HG03135 (cell line): Measurements from ENCODE around the gene OSGIN1.

Experiments used
- ATAC-seq: cut with Tn5 transposase; IDR thresholded peaks from one replicate; pipeline ENCODE4 v1.9.1; 2021; ENCODE audit warnings: mild to moderate bottlenecking, moderate library complexity; ENCODE audit not compliant: unreplicated experiment

Gene OSGIN1

DNA sequence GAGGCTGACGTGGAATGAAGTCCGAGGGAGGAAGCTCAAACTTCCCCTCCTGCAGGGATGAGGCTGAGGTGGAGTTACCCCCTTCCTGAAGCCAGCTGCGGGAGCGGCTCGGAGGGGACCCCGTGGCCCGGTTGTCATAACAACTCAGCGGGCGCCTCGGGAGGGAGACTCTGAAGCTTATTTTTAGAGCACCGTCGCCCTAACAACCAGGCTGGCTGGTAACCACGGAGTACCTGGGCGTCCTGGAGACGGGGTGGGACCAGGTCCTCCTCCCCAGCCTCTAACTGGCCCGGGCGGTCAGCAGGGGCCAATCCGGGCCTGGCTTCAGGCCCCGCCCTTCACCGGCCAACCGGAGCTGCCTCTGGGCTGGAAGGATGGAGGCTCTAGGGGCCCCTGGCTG is 42.7 kb downstream of the OSGIN1 start:
- ATAC-seq, result no peak

DNA sequence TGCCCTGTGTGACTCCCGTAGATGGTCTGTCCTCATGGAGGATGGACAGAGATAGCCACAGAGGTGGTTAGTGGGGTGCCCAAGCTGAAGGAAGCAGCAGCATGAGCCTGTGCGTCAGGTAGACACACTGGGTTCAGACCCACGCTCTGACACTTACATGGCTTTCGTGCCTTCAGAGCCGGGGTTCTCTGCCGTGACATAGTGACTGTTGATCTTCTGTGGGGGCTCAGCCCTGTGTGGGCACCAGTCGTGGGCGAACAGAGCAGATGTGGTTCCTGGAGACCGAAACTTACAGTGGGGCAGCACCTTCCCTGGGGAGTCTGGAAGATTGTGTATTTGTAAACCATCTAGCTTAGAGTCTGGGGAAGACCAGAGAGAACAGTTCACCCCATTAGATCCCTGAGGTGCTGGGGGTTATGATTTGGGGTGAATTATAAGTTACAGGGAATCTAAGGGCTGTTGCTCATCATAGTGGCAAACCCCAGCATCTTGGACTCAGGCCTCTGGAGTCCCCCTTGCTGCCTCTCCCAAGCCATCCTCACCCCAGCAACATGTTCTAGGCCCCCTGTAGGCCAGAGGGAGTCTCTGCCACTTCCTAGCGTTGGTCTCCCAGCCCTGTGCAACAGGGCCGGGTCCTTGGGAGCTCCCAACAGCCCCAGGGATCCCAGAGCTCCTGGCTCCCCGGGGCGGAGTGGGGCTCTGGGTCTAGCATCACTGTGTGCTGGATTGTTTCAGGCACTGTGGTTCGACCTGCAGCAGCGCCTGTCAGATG is 43.6 kb downstream of the OSGIN1 start:
- no peak for ATAC-seq

DNA sequence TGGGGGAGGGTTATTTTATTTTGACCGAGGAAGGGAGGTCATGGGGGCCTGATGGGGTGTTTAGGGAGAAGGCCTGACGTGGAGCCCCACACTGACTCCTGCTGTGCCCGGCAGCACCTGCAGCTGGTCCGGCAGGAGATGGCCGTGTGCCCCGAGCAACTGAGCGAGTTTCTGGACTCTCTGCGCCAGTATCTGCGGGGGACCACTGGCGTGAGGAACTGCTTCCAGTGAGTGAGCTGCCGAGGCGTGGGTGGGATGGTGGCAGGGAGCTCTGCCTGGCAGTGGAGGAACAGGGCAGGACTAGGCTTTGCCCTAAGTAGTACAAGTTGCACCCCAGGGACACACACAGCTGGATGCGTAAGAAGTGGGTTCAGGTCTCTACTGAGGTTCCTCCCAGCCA is 45.1 kb downstream of the OSGIN1 start:
- no peak for ATAC-seq

DNA sequence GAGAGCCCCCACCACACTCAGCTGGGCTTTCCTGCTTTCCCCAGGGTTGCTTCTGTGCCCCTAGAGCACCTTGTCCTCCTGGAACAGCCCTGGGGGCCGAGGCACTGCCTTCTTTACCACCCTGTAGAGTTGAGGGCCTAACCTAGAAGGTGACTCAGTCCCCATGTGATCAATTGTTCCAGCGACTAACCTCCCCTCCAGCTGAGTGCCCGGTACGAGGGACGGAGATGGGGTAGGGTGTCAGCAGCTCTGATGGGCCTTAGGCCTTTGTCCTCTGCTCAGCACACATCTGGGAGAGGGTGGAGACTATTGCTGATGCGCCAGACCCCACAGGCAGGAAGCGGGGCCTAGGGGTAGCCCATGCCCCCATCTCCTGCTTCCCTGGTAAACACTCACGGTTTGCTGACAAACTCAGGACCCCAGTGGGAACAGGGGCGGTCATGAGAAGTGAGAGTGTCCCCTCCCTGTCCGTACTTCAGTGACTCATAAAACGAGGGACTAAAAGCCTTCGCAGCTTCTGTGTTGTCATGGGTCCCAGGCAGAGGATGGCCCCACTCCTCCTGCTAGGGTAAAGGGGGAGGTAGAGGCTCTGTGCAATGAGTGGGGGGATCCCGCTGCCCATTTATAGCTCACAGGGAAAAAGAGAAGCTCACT is 48.1 kb downstream of the OSGIN1 start:
- no peak for ATAC-seq

DNA sequence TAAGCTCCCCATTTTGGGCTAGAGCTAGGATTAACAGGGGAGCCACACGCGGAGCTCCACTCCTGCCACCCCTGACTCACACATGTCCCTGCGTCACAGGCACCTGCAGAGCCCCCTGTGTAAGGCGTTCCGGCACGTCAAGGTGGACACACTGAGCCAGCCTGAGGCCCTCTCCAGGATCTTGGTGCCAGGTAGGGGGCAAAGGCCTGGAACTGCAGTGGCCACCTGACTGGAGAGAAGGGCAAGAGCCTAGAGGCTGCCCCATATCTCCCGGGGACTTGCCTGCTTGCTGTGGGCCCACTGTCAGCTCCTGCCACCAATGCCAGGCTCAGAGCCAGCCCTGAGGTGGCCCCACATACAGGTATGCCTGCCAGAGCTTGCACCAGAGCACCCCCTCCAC is 48.7 kb downstream of the OSGIN1 start:
- no peak for ATAC-seq

DNA sequence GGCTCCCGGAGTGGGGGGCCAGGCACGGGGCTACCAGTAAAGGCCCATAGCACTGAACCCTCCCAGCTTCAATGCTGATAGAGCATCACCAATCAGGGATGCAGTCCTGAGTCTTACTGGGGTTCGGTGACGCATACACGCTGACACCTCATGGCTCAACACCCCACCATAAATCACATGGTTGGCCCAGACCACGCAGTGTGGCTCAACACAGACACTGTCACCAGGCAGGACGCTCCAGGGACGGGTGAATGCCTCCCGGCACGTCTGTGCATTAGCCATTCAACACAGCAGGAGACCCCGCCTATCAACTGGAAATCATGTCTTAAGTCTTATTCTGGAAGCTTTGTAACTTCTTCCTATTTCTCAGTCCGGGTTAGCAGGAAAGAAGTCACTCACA is 50.0 kb downstream of the OSGIN1 start:
- ATAC-seq, result no peak

DNA sequence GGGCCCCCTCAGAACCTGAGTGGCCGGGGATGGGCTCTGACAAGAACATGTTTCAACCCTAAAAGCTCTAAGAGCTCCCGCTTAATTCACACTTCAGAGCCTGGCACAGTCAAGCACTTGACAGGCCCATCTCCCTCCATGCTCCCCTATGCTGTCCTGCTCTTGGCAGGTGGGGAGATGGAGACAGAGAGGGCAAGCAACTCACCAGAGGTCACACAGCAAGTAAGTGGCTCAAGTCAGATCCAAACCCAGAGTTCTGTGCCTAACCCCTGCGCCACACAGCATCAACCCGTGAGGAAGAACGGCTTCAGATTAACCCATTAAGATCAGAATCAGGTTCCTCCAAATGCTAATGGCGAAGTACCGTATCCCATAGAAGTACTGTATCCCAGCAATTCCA is 51.4 kb downstream of the OSGIN1 start:
- no peak for ATAC-seq

DNA sequence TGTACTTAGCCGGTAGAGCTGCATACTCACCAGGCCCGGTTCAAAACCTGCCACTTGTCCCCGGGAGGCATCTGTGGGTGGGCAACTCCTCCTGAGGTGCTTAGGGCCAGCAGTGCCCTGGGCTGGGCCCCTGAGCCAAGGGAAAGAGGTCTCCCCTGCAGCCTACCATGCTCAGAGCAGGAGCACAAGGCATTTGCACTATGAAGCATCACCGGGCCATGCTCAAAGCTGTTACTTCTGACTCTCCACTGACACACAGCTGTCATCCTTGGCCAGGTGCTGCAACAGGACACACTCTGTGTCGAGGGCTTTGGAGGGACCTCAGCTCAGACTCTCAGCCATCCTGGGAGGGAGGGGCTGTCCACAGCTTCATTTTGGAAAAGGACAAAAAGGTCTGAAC is 52.4 kb downstream of the OSGIN1 start:
- no peak for ATAC-seq

DNA sequence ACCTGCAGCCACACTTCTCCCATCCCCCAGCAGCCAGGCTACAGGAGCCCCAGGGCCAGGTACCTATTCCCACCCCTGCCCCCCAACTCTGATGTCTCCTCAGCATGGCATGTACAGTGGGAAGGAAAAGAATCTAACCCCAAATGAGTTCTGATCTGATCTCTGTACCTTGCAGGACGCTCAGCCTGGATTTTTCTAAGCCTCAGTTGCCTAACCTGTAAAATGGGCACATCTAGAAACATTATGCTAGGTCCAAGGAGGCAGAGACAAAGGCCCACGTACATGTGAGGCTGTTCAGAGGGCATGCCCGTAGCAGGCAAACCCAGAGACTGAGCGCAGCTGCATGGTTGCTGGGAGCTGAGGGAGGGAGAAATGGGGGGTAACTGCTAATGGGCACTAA is 54.5 kb downstream of the OSGIN1 start:
- ATAC-seq, result no peak

DNA sequence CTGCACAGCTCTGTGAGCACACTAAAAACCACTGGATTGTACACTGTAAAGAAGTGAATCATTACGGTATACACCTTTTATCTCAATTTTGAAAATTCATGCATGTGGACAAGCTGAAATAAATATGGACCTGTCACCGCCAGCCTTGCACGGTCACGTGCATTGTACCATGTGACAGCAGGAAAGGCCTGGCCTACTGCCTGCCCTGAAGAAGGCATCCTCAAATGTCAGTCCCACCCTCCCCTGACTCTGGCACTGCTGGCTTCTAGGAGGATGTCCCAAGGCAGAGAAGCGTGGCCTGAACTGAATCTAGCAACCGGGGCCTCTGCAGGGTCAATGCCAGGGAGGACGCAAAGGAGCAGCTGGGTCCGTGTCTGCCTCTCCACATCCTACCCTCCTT is 54.9 kb downstream of the OSGIN1 start:
- no peak for ATAC-seq

DNA sequence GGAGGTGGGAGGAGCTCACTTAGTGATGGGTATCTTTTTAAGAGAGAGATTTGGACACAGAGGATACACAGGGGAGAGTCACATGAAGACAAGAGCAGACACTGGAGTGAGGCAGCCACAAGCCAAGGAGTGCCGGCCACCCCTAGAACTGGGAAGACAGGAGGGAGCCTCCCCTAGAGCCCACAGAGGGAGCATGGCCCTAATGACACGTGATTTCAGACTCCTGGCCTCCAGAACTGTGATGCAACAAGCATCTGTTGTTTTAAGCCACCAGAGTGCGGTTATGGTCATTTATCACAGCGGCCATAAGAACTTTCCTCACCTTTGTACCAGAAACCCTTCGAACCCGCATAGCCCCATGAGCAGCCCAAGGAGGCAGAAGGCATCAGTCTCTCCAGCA is 56.2 kb downstream of the OSGIN1 start:
- ATAC-seq, result no peak

DNA sequence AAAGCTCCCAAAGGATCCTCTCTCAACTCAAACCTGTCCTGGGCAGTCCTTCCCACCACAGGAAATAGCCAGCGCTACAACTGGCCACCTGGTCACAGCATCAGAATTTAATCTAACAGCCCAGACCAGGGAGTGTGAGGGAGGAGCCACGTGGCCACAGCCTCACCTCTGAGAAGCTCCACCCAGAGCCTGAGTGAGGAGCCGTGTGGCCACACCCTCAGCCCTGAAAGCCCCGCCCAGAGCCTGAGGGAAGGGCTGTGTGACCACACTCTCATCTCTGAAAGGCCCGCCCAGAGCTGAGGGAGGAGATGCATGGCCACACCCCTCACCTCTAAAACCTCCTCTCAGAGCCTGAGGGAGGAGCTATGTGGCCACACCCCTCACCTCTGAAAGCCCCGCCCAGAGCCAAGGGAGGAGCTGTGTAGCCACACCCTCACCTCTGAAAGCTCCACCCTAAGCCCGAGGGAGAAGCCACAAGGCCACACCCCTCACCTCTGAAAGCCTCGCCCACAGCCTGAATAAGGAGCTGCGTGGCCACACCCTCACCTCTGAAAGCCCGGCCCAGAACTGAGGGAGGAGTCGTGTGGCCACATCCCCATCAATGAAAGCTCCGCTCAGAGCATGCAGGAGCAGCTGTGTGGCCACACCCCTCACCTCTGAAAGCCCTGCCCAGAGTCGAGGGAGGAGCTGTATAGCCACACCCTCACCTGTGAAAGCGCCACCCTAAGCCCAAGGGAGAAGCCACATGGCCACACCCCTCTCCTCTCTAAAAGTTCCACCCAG is 60.9 kb downstream of the OSGIN1 start:
- ATAC-seq, result peak; percentile 73

DNA sequence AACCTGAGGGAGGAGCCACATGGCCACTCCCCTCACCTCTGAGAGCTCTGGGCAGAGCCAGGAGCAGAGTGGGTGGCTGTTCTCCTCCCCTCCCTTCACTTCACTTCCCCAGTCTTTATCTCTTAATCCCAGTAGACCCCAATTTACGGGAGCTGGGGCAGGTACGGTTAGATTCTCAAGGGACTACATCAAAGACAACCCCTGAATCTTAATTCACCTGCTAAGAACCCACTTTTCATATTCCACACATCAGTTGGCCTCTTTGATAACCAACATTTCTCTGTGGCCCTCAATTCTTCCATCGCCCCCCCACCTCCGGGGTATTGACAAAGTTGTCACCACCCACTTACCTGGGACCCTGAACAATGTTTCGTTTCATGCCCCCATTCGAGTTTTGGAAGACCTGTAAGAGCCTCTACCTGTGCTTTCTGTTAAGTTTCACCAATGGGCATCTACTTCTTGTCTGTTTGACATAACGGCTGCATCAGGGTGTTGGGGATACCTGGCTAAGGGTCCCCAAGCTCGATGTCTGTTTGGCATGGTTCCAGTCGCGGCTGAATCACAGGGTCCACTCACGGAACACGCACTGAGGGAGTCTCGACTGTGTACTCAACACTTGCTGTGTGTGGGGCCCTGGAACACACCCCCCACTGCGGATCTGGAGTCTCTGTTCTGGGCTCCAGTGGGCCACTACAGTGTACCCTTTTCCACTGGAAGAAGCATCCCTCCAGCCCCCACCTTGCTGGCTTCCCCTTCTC is 61.7 kb downstream of the OSGIN1 start:
- ATAC-seq, result no peak

DNA sequence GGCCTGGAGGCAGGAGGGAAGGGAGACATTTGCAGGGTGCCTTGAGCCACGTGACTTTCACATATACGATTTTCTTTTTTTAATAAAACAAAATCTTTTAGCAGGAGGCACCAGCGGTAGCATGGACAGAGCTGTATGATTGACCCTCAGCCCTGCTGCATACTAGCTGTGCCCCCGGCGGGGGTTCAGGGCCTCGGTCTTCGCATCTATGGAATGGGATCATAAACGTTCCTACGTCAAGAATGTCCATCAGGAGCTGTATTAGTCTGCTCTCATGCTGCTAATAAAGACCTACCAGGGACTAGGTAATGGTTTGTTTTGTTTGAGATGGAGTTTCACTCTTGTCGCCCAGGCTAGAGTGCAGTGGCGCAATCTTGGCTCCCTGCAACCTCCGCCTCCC is 62.4 kb downstream of the OSGIN1 start:
- ATAC-seq, result no peak
